GM19035 (cell line): ENCODE data around the gene FXYD2.

Experiments
- ATAC-seq: cut with Tn5 transposase; IDR thresholded peaks from one replicate; pipeline ENCODE4 v1.9.1; 2021; ENCODE audit not compliant: unreplicated experiment

The FXYD2 gene

GRCh38 chr11:117859061-117859460 is 34.5 kb upstream of the FXYD2 start:
- no peak for ATAC-seq

- no peak for ATAC-seq
Observed at GRCh38 chr11:117857734-117858414, 33.3 kb upstream of the FXYD2 start.

- ATAC-seq = no peak
Observed at GRCh38 chr11:117855912-117856651, 31.5 kb upstream of the FXYD2 start.

GRCh38 chr11:117855186-117855845 is 30.8 kb upstream of the FXYD2 start:
- no peak for ATAC-seq

- ATAC-seq = no peak
Observed at GRCh38 chr11:117852309-117852708, 27.8 kb upstream of the FXYD2 start.

GRCh38 chr11:117851852-117852251 is 27.3 kb upstream of the FXYD2 start:
- no peak for ATAC-seq

- ATAC-seq = no peak
Observed at GRCh38 chr11:117851106-117851505, 26.6 kb upstream of the FXYD2 start.

GRCh38 chr11:117849781-117850414 is 25.4 kb upstream of the FXYD2 start:
- no peak for ATAC-seq

- peak; percentile 50 for ATAC-seq
Observed at GRCh38 chr11:117843666-117844484, 19.3 kb upstream of the FXYD2 start.

GRCh38 chr11:117842131-117842941 is 17.8 kb upstream of the FXYD2 start:
- ATAC-seq = no peak

GRCh38 chr11:117841551-117842031 is 17.0 kb upstream of the FXYD2 start:
- ATAC-seq = no peak

- no peak for ATAC-seq
Observed at GRCh38 chr11:117840881-117841550, 16.5 kb upstream of the FXYD2 start.

- no peak for ATAC-seq
Observed at GRCh38 chr11:117839936-117840813, 15.6 kb upstream of the FXYD2 start.

- ATAC-seq = no peak
Observed at GRCh38 chr11:117839380-117839881, 14.9 kb upstream of the FXYD2 start.

- no peak for ATAC-seq
Observed at GRCh38 chr11:117838901-117839300, 14.4 kb upstream of the FXYD2 start.

GRCh38 chr11:117837791-117838190 is 13.2 kb upstream of the FXYD2 start:
- ATAC-seq = no peak

- ATAC-seq = no peak
Observed at GRCh38 chr11:117837070-117837776, 12.7 kb upstream of the FXYD2 start.
